CD14-positive monocyte (primary cell): Measurements from ENCODE around the gene CLPX. TPM values are rescaled to one million over a fixed set of nuclear protein-coding genes. Genes with fewer than 3 reads are reported as not detected.

Source experiments
- DNase-seq, 3 donors: peaks; one replicate each; pipeline ENCODE4 v3.0.0-alpha.2; 2011 to 2022
- H2AFZ ChIP-seq: 2 replicates; pipeline ENCODE4 v1.6.0; 2012; ENCODE audit warnings: mild to moderate bottlenecking, low read depth, low read length, inconsistent platforms; ENCODE audit not compliant: insufficient read depth, poor library complexity, severe bottlenecking
- H3K27ac ChIP-seq, 2 donors: 1 replicate in 1 of 2; 2 replicates in 1 of 2; pipeline ENCODE4 v1.5.1; 2012 to 2013; ENCODE audit warnings: low read length in 2 of 2, control low read depth in 1 of 2, inconsistent platforms in 1 of 2, low read depth in 1 of 2, mild to moderate bottlenecking in 1 of 2
- H3K27me3 ChIP-seq, 2 donors: one replicate each; pipeline versions ENCODE4 v1.6.0 to v1.6.1; 2011 to 2013; ENCODE audit warnings: low read length in 2 of 2; ENCODE audit not compliant: control insufficient read depth in 2 of 2, insufficient read depth in 2 of 2
- H3K36me3 ChIP-seq, 2 donors: replicated peaks in 1 of 2; 1 replicate in 1 of 2; 2 replicates in 1 of 2; pipeline versions ENCODE4 v1.5.1 to v1.6.1; 2012 to 2013; ENCODE audit warnings: low read length in 2 of 2, control low read depth in 1 of 2, inconsistent platforms in 1 of 2, mild to moderate bottlenecking in 1 of 2; ENCODE audit not compliant: insufficient read depth in 2 of 2, control insufficient read depth in 1 of 2
- H3K4me1 ChIP-seq, 2 donors: 1 replicate in 1 of 2; 2 replicates in 1 of 2; pipeline versions ENCODE4 v1.5.1 to v1.6.1; 2012 to 2013; ENCODE audit warnings: low read length in 2 of 2, control low read depth in 1 of 2, inconsistent platforms in 1 of 2, mild to moderate bottlenecking in 1 of 2, moderate library complexity in 1 of 2; ENCODE audit not compliant: insufficient read depth in 2 of 2, control insufficient read depth in 1 of 2
- H3K4me2 ChIP-seq: replicated peaks from 2 replicates; pipeline ENCODE3; 2012; ENCODE audit warnings: low read length, moderate library complexity, mild to moderate bottlenecking; ENCODE audit not compliant: poor library complexity, severe bottlenecking; ENCODE audit errors: extremely low read depth
- H3K4me3 ChIP-seq, 3 experiments: fragments of 200-600 bp in 1 of 3; sonication (generic) in 1 of 3; replicated peaks in 1 of 3; 1 replicate in 2 of 3; 2 replicates in 1 of 3; pipeline ENCODE4 v1.5.1; 2011 to 2013; ENCODE audit warnings: low read length in 3 of 3, mild to moderate bottlenecking in 3 of 3, control low read depth in 2 of 3, low read depth in 2 of 3, inconsistent platforms in 1 of 3, moderate library complexity in 1 of 3
- H3K79me2 ChIP-seq: 2 replicates; pipeline ENCODE4 v1.6.0; 2012; ENCODE audit warnings: mild to moderate bottlenecking, control low read depth, inconsistent platforms, low read length, moderate library complexity; ENCODE audit not compliant: insufficient read depth
- H3K9ac ChIP-seq: 2 replicates; pipeline ENCODE4 v1.6.0; 2017; ENCODE audit warnings: low read length, mild to moderate bottlenecking; ENCODE audit not compliant: insufficient read depth, poor library complexity, severe bottlenecking
- H3K9me3 ChIP-seq, 2 donors: replicated peaks in 1 of 2; 1 replicate in 1 of 2; 2 replicates in 1 of 2; pipeline versions ENCODE4 v1.5.1 to v1.6.1; 2012 to 2013; ENCODE audit warnings: low read length in 2 of 2, control low read depth in 1 of 2; ENCODE audit not compliant: control insufficient read depth in 1 of 2, insufficient read depth in 1 of 2
- H4K20me1 ChIP-seq: 2 replicates; pipeline ENCODE4 v1.6.0; 2012; ENCODE audit warnings: mild to moderate bottlenecking, low read length, control low read depth, moderate library complexity; ENCODE audit not compliant: insufficient read depth
- H3K27ac Mint-ChIP-seq, 7 donors: one replicate each; pipeline ENCODE4 v1.8.0; 2020; ENCODE audit warnings: mild to moderate bottlenecking in 7 of 7, mixed read lengths in 7 of 7, moderate library complexity in 6 of 7, inconsistent platforms in 2 of 7
- H3K27me3 Mint-ChIP-seq, 3 donors: one replicate each; pipeline ENCODE4 v1.8.0; 2021 to 2022; ENCODE audit warnings: low read depth in 3 of 3, mild to moderate bottlenecking in 3 of 3, mixed read lengths in 3 of 3, moderate library complexity in 3 of 3, inconsistent platforms in 1 of 3
- H3K36me3 Mint-ChIP-seq, 2 donors: one replicate each; pipeline ENCODE4 v1.8.0; 2020; ENCODE audit warnings: mixed read lengths in 2 of 2, inconsistent platforms in 1 of 2, mild to moderate bottlenecking in 1 of 2
- H3K4me1 Mint-ChIP-seq: one replicate; pipeline ENCODE4 v1.8.0; 2020; ENCODE audit warnings: mild to moderate bottlenecking, mixed read lengths
- H3K4me3 Mint-ChIP-seq, 2 donors: one replicate each; pipeline ENCODE4 v1.8.0; 2020; ENCODE audit warnings: mild to moderate bottlenecking in 2 of 2, mixed read lengths in 2 of 2, moderate library complexity in 1 of 2
- H3K9me3 Mint-ChIP-seq, 7 donors: one replicate each; pipeline ENCODE4 v1.8.0; 2020 to 2022; ENCODE audit warnings: mixed read lengths in 7 of 7, mild to moderate bottlenecking in 6 of 7, moderate library complexity in 6 of 7, inconsistent platforms in 2 of 7
- WGBS: methylation state at CpG from one replicate; pipeline ENCODE4 v1.1.5; 2013; ENCODE audit warnings: missing lambda C conversion rate; ENCODE audit not compliant: insufficient coverage; 5-methylcytosine and 5-hydroxymethylcytosine counted together
- intact Hi-C, 2 donors: fragments of 100-400 bp; cut with micrococcal nuclease; formaldehyde crosslinking; loops; one replicate each; pipeline versions ENCODE4 v1.15.0 to v1.15.1; 2023
- polyA plus RNA-seq, 3 donors: library from polyadenylated mRNA; depleted of rRNA in 1 of 3; unstranded in 2 of 3; stranded (reverse) in 1 of 3; fragments of 300-500 nt in 2 of 3; fragments of >200 nt in 1 of 3; fragmentation: Illumina TruSeq in 2 of 3; gene quantifications; 1 replicate in 2 of 3; 2 replicates in 1 of 3; pipeline ENCODE4 v1.2.3, GENCODE V29; 2012 to 2021
- small RNA-seq: library from RNA; depleted of rRNA; stranded (forward); fragments of <200 nt; gene quantifications from one replicate; pipeline ENCODE3, GENCODE V24; 2012; ENCODE audit warnings: low read depth; ENCODE audit not compliant: insufficient read length
- TF ChIP-seq, protein P1 (sequence below): fragments of 200-600 bp; IDR thresholded peaks from one replicate; pipeline ENCODE4 v1.8.0; 2022; ENCODE audit warnings: antibody characterized with exemption, mild to moderate bottlenecking

The CLPX gene
- polyA plus RNA-seq, 3 donors = 15.2 to 24.9 (median 20.0) TPM

DNA sequence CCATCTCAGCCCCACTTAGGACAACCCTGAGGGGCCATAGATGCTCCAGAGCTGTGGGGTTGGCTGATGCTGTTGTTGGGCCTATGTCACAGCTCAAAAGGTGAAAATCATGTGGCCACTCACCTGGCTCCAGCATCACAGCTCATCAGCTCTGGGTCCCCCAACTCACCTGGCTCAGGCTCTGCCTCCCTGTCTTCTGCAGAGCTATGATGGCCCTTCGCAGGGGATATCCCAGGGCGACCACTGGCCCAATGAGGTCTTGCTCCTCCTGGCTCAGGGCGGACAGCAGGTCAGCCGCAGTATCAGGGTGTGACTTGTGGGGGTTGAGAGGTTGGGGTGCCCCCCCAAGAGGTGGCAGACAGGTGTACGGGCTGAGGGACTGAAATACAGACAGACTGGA lies 85.8 kb downstream of the CLPX start:
- WGBS = 98% methylated on average over 4 of the region's 5 CpGs

More for the DNA sequence above, 85.8 kb downstream of the CLPX start:
- no peaks in the 10 kb centered on the region for H3K9me3 Mint-ChIP-seq
- Histone ChIP-seq H4K20me1 (no peaks in the 10 kb centered on the region), H3K4me1 (peaks cover 13 to 14% of the 10 kb centered on the region in 2 donors), H3K27me3 (no peaks in the 10 kb centered on the region), H3K4me3 (no peak overlapping the region), H3K36me3 (peaks cover 27 to 64% of the 10 kb centered on the region in 2 donors), H3K4me2 (no peak overlapping the region), H3K9ac (no peak overlapping the region), H3K9me3 (no peaks in the 10 kb centered on the region), H2AFZ (no peak overlapping the region), H3K79me2 (no peaks in the 10 kb centered on the region), H3K27ac (no peak overlapping the region)
- TF ChIP-seq, protein P1, sequence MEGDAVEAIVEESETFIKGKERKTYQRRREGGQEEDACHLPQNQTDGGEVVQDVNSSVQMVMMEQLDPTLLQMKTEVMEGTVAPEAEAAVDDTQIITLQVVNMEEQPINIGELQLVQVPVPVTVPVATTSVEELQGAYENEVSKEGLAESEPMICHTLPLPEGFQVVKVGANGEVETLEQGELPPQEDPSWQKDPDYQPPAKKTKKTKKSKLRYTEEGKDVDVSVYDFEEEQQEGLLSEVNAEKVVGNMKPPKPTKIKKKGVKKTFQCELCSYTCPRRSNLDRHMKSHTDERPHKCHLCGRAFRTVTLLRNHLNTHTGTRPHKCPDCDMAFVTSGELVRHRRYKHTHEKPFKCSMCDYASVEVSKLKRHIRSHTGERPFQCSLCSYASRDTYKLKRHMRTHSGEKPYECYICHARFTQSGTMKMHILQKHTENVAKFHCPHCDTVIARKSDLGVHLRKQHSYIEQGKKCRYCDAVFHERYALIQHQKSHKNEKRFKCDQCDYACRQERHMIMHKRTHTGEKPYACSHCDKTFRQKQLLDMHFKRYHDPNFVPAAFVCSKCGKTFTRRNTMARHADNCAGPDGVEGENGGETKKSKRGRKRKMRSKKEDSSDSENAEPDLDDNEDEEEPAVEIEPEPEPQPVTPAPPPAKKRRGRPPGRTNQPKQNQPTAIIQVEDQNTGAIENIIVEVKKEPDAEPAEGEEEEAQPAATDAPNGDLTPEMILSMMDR = no peak
- H3K27ac Mint-ChIP-seq = no peak overlapping the region
- peaks cover 48 to 54% of the 10 kb centered on the region in 2 donors for H3K36me3 Mint-ChIP-seq
- intact Hi-C loops = no loop called here
- no peak overlapping the region for H3K4me3 Mint-ChIP-seq
- H3K27me3 Mint-ChIP-seq = peaks cover 0 to 2% (median 2%) of the 10 kb centered on the region in 3 donors
- peaks cover 12% of the 10 kb centered on the region for H3K4me1 Mint-ChIP-seq
- DNase-seq = no peak

Small RNA genes within 50 kb of the gene (small RNA-seq; reads per million reads assigned to genes)
- gene AC013553.1 (not detected), gene AC068213.1 (not detected), gene RNU6-686P (not detected)

Other genes starting within 250 kb of the CLPX start
- gene SPG21, start 195.4 kb downstream of the CLPX start, polyA plus RNA-seq = 100 to 1,000 TPM; 102 to 375 (median 358) TPM
- gene MTFMT, start 155.7 kb downstream of the CLPX start, polyA plus RNA-seq = 10 to 100 TPM in 1 of 3 donors, 1 to 10 TPM in 2; 5.1 to 10.8 (median 9.0) TPM
- gene SLC51B, start 140.0 kb downstream of the CLPX start, polyA plus RNA-seq = not detected
- gene RASL12, start 117.4 kb downstream of the CLPX start, polyA plus RNA-seq = not detected
- not detected for gene KBTBD13, start 108.6 kb downstream of the CLPX start, polyA plus RNA-seq
- 1 to 10 TPM in 1 of 3 donors, not detected in 2; 4.8 TPM for gene UBAP1L, start 70.1 kb downstream of the CLPX start, polyA plus RNA-seq
- gene PDCD7, start 51.5 kb downstream of the CLPX start, polyA plus RNA-seq = 1 to 10 TPM; 3.1 to 6.9 (median 4.7) TPM
- under 1 TPM in 1 of 3 donors, not detected in 2; 0.13 TPM for gene CILP, start 26.1 kb upstream of the CLPX start, polyA plus RNA-seq
- gene PARP16, start 101.5 kb upstream of the CLPX start, polyA plus RNA-seq = 1 to 10 TPM; 4.8 to 6.9 (median 5.7) TPM
- gene RNU5A-1, start 110.7 kb upstream of the CLPX start, polyA plus RNA-seq = not detected
- not detected for gene RNU5B-1, start 119.3 kb upstream of the CLPX start, polyA plus RNA-seq
- not detected for gene IGDCC3, start 192.7 kb upstream of the CLPX start, polyA plus RNA-seq
- under 1 TPM in 1 of 3 donors, not detected in 2; 0.03 TPM for gene IGDCC4, start 237.6 kb upstream of the CLPX start, polyA plus RNA-seq